Measurements from ENCODE around the gene TRMT2A.

The TRMT2A gene

GRCh38 chr22:20154602-20155187, 37.7 kb upstream of the TRMT2A start:
- TF ChIP-seq CTCF (IDR thresholded peaks at IDR 0.05; ENCODE audit: borderline replicate concordance, extremely low read depth, low read length, poor library complexity, severe bottlenecking) (no peak), EZH2 (IDR thresholded peaks at IDR 0.05; ENCODE audit: borderline replicate concordance, low read depth, low read length, severe bottlenecking) (no peak)
- H3K9ac ChIP-seq (ENCODE audit: low read depth, low read length), result no peak overlapping the region
- no peak for DNase-seq
- H3K79me2 ChIP-seq (ENCODE audit: insufficient read depth, low read length), result no peaks in the 10 kb centered on the region
- H3K27me3 ChIP-seq (ENCODE audit: insufficient read depth, low read length, poor library complexity), result no peaks in the 10 kb centered on the region
- no peaks in the 10 kb centered on the region for H3K36me3 ChIP-seq (ENCODE audit: insufficient read depth, low read length)
- no peak overlapping the region for H3K4me3 ChIP-seq (ENCODE audit: low read depth in 1 of 2, low read length in 2 of 2)
- peaks cover 5% of the 10 kb centered on the region; the same call in 1 of the 2 replicates for H4K20me1 ChIP-seq (ENCODE audit: insufficient read depth, low read length)
- H3K4me1 ChIP-seq (ENCODE audit: insufficient read depth, low read length), result peaks cover 10% of the 10 kb centered on the region
- no peaks in the 10 kb centered on the region for H3K9me3 ChIP-seq (ENCODE audit: insufficient read depth, low read length, severe bottlenecking)
- no peak for ATAC-seq (ENCODE audit: insufficient read depth, low read depth)
- no peak overlapping the region for H3K27ac ChIP-seq (ENCODE audit: low read length)
- H3K4me2 ChIP-seq (ENCODE audit: insufficient read depth, low read length), result no peak overlapping the region
- no peak overlapping the region for H2AFZ ChIP-seq (ENCODE audit: low read depth, low read length)

GRCh38 chr22:20153945-20154344, 36.9 kb upstream of the TRMT2A start:
- Histone ChIP-seq H3K4me1 (ENCODE audit: insufficient read depth, low read length) (peaks cover 10% of the 10 kb centered on the region), H3K27ac (ENCODE audit: low read length) (no peak overlapping the region), H3K36me3 (ENCODE audit: insufficient read depth, low read length) (no peaks in the 10 kb centered on the region), H3K4me3 (ENCODE audit: low read depth in 1 of 2, low read length in 2 of 2) (no peak overlapping the region), H4K20me1 (ENCODE audit: insufficient read depth, low read length) (peaks cover 5% of the 10 kb centered on the region; the same call in 1 of the 2 replicates), H3K9ac (ENCODE audit: low read depth, low read length) (no peak overlapping the region), H3K79me2 (ENCODE audit: insufficient read depth, low read length) (no peaks in the 10 kb centered on the region), H3K9me3 (ENCODE audit: insufficient read depth, low read length, severe bottlenecking) (no peaks in the 10 kb centered on the region), H2AFZ (ENCODE audit: low read depth, low read length) (no peak overlapping the region), H3K27me3 (ENCODE audit: insufficient read depth, low read length, poor library complexity) (no peaks in the 10 kb centered on the region), H3K4me2 (ENCODE audit: insufficient read depth, low read length) (no peak overlapping the region)
- no peak for TF ChIP-seq EZH2 (IDR thresholded peaks at IDR 0.05; ENCODE audit: borderline replicate concordance, low read depth, low read length, severe bottlenecking)
- ATAC-seq (ENCODE audit: insufficient read depth, low read depth) (no peak), DNase-seq (no peak)

- DNase-seq (no peak), ATAC-seq (ENCODE audit: insufficient read depth, low read depth) (no peak)
- Histone ChIP-seq H2AFZ (ENCODE audit: low read depth, low read length) (no peak overlapping the region), H3K4me2 (ENCODE audit: insufficient read depth, low read length) (no peak overlapping the region), H3K4me1 (ENCODE audit: insufficient read depth, low read length) (no peaks in the 10 kb centered on the region), H3K27ac (ENCODE audit: low read length) (no peak overlapping the region), H3K27me3 (ENCODE audit: insufficient read depth, low read length, poor library complexity) (no peaks in the 10 kb centered on the region), H3K79me2 (ENCODE audit: insufficient read depth, low read length) (no peaks in the 10 kb centered on the region), H3K36me3 (ENCODE audit: insufficient read depth, low read length) (no peaks in the 10 kb centered on the region), H4K20me1 (ENCODE audit: insufficient read depth, low read length) (peaks cover 5% of the 10 kb centered on the region; the same call in 1 of the 2 replicates), H3K9ac (ENCODE audit: low read depth, low read length) (no peak overlapping the region), H3K9me3 (ENCODE audit: insufficient read depth, low read length, severe bottlenecking) (no peaks in the 10 kb centered on the region), H3K4me3 (ENCODE audit: low read depth in 1 of 2, low read length in 2 of 2) (no peak overlapping the region)
- TF ChIP-seq CTCF (IDR thresholded peaks at IDR 0.05; ENCODE audit: borderline replicate concordance, extremely low read depth, low read length, poor library complexity, severe bottlenecking) (no peak), EZH2 (IDR thresholded peaks at IDR 0.05; ENCODE audit: borderline replicate concordance, low read depth, low read length, severe bottlenecking) (no peak)
These were observed 35.5 kb upstream of the TRMT2A start for GRCh38 chr22:20152464-20152890.

- no peak for DNase-seq
- no peaks in the 10 kb centered on the region for H3K4me1 ChIP-seq (ENCODE audit: insufficient read depth, low read length)
- H4K20me1 ChIP-seq (ENCODE audit: insufficient read depth, low read length), result no peaks in the 10 kb centered on the region
- H3K27me3 ChIP-seq (ENCODE audit: insufficient read depth, low read length, poor library complexity), result no peaks in the 10 kb centered on the region
- no peak overlapping the region for H3K27ac ChIP-seq (ENCODE audit: low read length)
- H3K4me2 ChIP-seq (ENCODE audit: insufficient read depth, low read length), result no peak overlapping the region
- ATAC-seq (ENCODE audit: insufficient read depth, low read depth), result no peak
- no peaks in the 10 kb centered on the region for H3K9me3 ChIP-seq (ENCODE audit: insufficient read depth, low read length, severe bottlenecking)
- H3K9ac ChIP-seq (ENCODE audit: low read depth, low read length), result no peak overlapping the region
- H2AFZ ChIP-seq (ENCODE audit: low read depth, low read length), result no peak overlapping the region
- no peak overlapping the region for H3K4me3 ChIP-seq (ENCODE audit: low read depth in 1 of 2, low read length in 2 of 2)
- no peaks in the 10 kb centered on the region for H3K36me3 ChIP-seq (ENCODE audit: insufficient read depth, low read length)
- H3K79me2 ChIP-seq (ENCODE audit: insufficient read depth, low read length), result no peaks in the 10 kb centered on the region
- TF ChIP-seq EZH2 (IDR thresholded peaks at IDR 0.05; ENCODE audit: borderline replicate concordance, low read depth, low read length, severe bottlenecking), result no peak
- no peak for TF ChIP-seq CTCF (IDR thresholded peaks at IDR 0.05; ENCODE audit: borderline replicate concordance, extremely low read depth, low read length, poor library complexity, severe bottlenecking)
These were observed 34.2 kb upstream of the TRMT2A start for GRCh38 chr22:20151276-20151588.
